WTC11 (cell line): ENCODE results near the gene RND3. TPM values are rescaled to one million over a fixed set of nuclear protein-coding genes. Genes with fewer than 3 reads are reported as not detected.

Experiments
- ATAC-seq: fragments of 200-7000 bp; cut with Tn5 transposase; 2 replicates; pipeline ENCODE4 v1.10.0; 2021; ENCODE audit warnings: mild to moderate bottlenecking, moderate library complexity
- CTCF ChIA-PET: fragments of 300-600 bp; sonication (Branson Sonifier 250); formaldehyde crosslinking; loops from one replicate; lab custom pipeline; 2021; ENCODE audit warnings: antibody characterized with exemption; lab: Charles Lee
- POLR2A ChIA-PET: fragments of 350-600 bp; sonication (Branson Sonifier 250); formaldehyde crosslinking; loops from one replicate; lab custom pipeline; 2021; ENCODE audit warnings: antibody characterized with exemption; lab: Charles Lee
- DNase-seq: peaks from one replicate; pipeline ENCODE4 v3.0.0; 2021; ENCODE audit warnings: low spot score
- H3K27ac Mint-ChIP-seq: 2 replicates; pipeline ENCODE4 v1.8.0; 2021; ENCODE audit warnings: mixed read lengths
- H3K27me3 Mint-ChIP-seq: 2 replicates; pipeline ENCODE4 v1.8.0; 2021; ENCODE audit warnings: low read depth, mild to moderate bottlenecking, moderate library complexity, mixed read lengths
- H3K36me3 Mint-ChIP-seq: 2 replicates; pipeline ENCODE4 v1.8.0; 2021; ENCODE audit warnings: mixed read lengths
- H3K4me1 Mint-ChIP-seq: 2 replicates; pipeline ENCODE4 v1.8.0; 2022; ENCODE audit warnings: mixed read lengths
- H3K4me3 Mint-ChIP-seq: 2 replicates; pipeline ENCODE4 v1.8.0; 2021; ENCODE audit warnings: mild to moderate bottlenecking, moderate library complexity, mixed read lengths
- H3K9me3 Mint-ChIP-seq: 2 replicates; pipeline ENCODE4 v1.8.0; 2021; ENCODE audit warnings: mixed read lengths
- ATF2 ChIP-seq: sonication (generic); formaldehyde crosslinking; IDR thresholded peaks from 2 replicates; pipeline ENCODE4 v1.8.1; 2022; ENCODE audit warnings: low read depth, missing genetic modification reagents, borderline replicate concordance
- ELF4 ChIP-seq: sonication (generic); formaldehyde crosslinking; IDR thresholded peaks from 2 replicates; pipeline ENCODE4 v1.8.1; 2022; ENCODE audit warnings: low read depth, mild to moderate bottlenecking, moderate library complexity, missing genetic modification reagents
- FOXK1 ChIP-seq: sonication (generic); formaldehyde crosslinking; IDR thresholded peaks from 2 replicates; pipeline ENCODE4 v1.8.0; 2022; ENCODE audit warnings: mild to moderate bottlenecking, moderate library complexity, missing genetic modification reagents
- FOXP4 ChIP-seq: sonication (generic); formaldehyde crosslinking; IDR thresholded peaks from 2 replicates; pipeline ENCODE4 v1.8.0; 2022; ENCODE audit warnings: mild to moderate bottlenecking, missing genetic modification reagents
- GTF2I ChIP-seq: fragments of 250-450 bp; sonication (Bioruptor Pico); conservative IDR thresholded peaks from 2 replicates; pipeline ENCODE4 v1.4.0; 2021; ENCODE audit warnings: mild to moderate bottlenecking
- HMGXB4 ChIP-seq: sonication (generic); formaldehyde crosslinking; IDR thresholded peaks from 2 replicates; pipeline ENCODE4 v1.8.1; 2023; ENCODE audit warnings: mild to moderate bottlenecking, moderate library complexity, missing genetic modification reagents
- KAT7 ChIP-seq: sonication (generic); formaldehyde crosslinking; IDR thresholded peaks from 2 replicates; pipeline ENCODE4 v1.8.1; 2023; ENCODE audit warnings: missing genetic modification reagents, mild to moderate bottlenecking, borderline replicate concordance
- MYBL2 ChIP-seq: sonication (generic); formaldehyde crosslinking; IDR thresholded peaks from 2 replicates; pipeline ENCODE4 v1.8.1; 2023; ENCODE audit warnings: mild to moderate bottlenecking, moderate library complexity, missing genetic modification reagents
- NFE2L1 ChIP-seq: sonication (generic); formaldehyde crosslinking; IDR thresholded peaks from 2 replicates; pipeline ENCODE4 v1.8.1; 2023; ENCODE audit warnings: missing genetic modification reagents
- NR2C2 ChIP-seq: sonication (generic); formaldehyde crosslinking; IDR thresholded peaks from 2 replicates; pipeline ENCODE4 v1.8.0; 2022; ENCODE audit warnings: mild to moderate bottlenecking, missing genetic modification reagents
- NR3C1 ChIP-seq: sonication (generic); formaldehyde crosslinking; conservative IDR thresholded peaks from 2 replicates; pipeline ENCODE4 v1.8.1; 2023; ENCODE audit warnings: low read depth, mild to moderate bottlenecking, missing genetic modification reagents
- PRRX2 ChIP-seq: fragments of 250-450 bp; sonication (Bioruptor Pico); IDR thresholded peaks from 2 replicates; pipeline ENCODE4 v1.8.0; 2021; ENCODE audit warnings: mild to moderate bottlenecking
- SMAD3 ChIP-seq: sonication (generic); formaldehyde crosslinking; IDR thresholded peaks from 2 replicates; pipeline ENCODE4 v1.8.0; 2022; ENCODE audit warnings: missing genetic modification reagents, mild to moderate bottlenecking, borderline replicate concordance
- SP1 ChIP-seq: sonication (generic); formaldehyde crosslinking; conservative IDR thresholded peaks from 2 replicates; pipeline ENCODE4 v1.8.1; 2022; ENCODE audit warnings: missing genetic modification reagents
- STAT6 ChIP-seq: sonication (generic); formaldehyde crosslinking; conservative IDR thresholded peaks from 2 replicates; pipeline ENCODE4 v1.8.1; 2023; ENCODE audit warnings: mild to moderate bottlenecking, low read depth, missing genetic modification reagents, moderate library complexity
- TEAD1 ChIP-seq: sonication (generic); formaldehyde crosslinking; IDR thresholded peaks from 2 replicates; pipeline ENCODE4 v1.8.0; 2022; ENCODE audit warnings: mild to moderate bottlenecking, missing genetic modification reagents
- TEAD4 ChIP-seq: sonication (generic); formaldehyde crosslinking; IDR thresholded peaks from 2 replicates; pipeline ENCODE4 v1.8.0; 2022; ENCODE audit warnings: mild to moderate bottlenecking, missing genetic modification reagents
- ZBTB43 ChIP-seq: sonication (generic); formaldehyde crosslinking; IDR thresholded peaks from 2 replicates; pipeline ENCODE4 v1.8.1; 2023; ENCODE audit warnings: mild to moderate bottlenecking, missing genetic modification reagents
- ZNF121 ChIP-seq: sonication (generic); formaldehyde crosslinking; IDR thresholded peaks from 2 replicates; pipeline ENCODE4 v1.8.0; 2023; ENCODE audit warnings: missing genetic modification reagents
- ZNF263 ChIP-seq: sonication (generic); formaldehyde crosslinking; IDR thresholded peaks from 2 replicates; pipeline ENCODE4 v1.8.1; 2022; ENCODE audit warnings: low read depth, mild to moderate bottlenecking, moderate library complexity, missing genetic modification reagents
- total RNA-seq: library from RNA; stranded (reverse); gene quantifications from 3 replicates; pipeline ENCODE4 v1.2.3, GENCODE V29; 2021

The RND3 gene
- total RNA-seq, 1 experiment from 2014 or later = 64.4 TPM

- POLR2A ChIA-PET = no interaction called here
- H3K4me3 Mint-ChIP-seq = no peak overlapping the region
- no peaks in the 10 kb centered on the region for H3K27me3 Mint-ChIP-seq
- H3K4me1 Mint-ChIP-seq = 0 out of 2 replicates have a peak, but pooled peaks cover 4% of the 10 kb centered on the region
- TF ChIP-seq PRRX2 (CRISPR knock-in tag) (no peak), ZNF121 (CRISPR knock-in tag) (no peak), ATF2 (CRISPR knock-in tag) (no peak), ZBTB43 (no peak), ELF4 (CRISPR knock-in tag) (no peak)
- DNase-seq (no peak), ATAC-seq (no peak)
- H3K36me3 Mint-ChIP-seq = peaks cover 9% of the 10 kb centered on the region
- no peak overlapping the region for H3K27ac Mint-ChIP-seq
- CTCF ChIA-PET = no interaction called here
- H3K9me3 Mint-ChIP-seq = no peaks in the 10 kb centered on the region
Observed at GRCh38 chr2:150490466-150490865, 3.0 kb upstream of the RND3 start.

GRCh38 chr2:150486539-150487484 is 655 bp downstream of the RND3 start:
- ChIA-PET CTCF (interaction anchor here (1.0 kb wide), 1 partner anchor 752 kb away, joined by 3 read pairs; no protein-coding TSS in a partner anchor), POLR2A (interaction anchor here (0.6 kb wide), 1 partner anchor 439 kb away, joined by 4 read pairs; no protein-coding TSS in a partner anchor)
- peaks cover 35% of the 10 kb centered on the region for H3K4me1 Mint-ChIP-seq
- DNase-seq = peak; percentile 22
- ATAC-seq = no peak
- no peaks in the 10 kb centered on the region for H3K27me3 Mint-ChIP-seq
- peak overlapping the region; percentile 97 for H3K4me3 Mint-ChIP-seq
- no peaks in the 10 kb centered on the region for H3K9me3 Mint-ChIP-seq
- H3K27ac Mint-ChIP-seq = peak overlapping the region; percentile 96
- peaks cover 35% of the 10 kb centered on the region for H3K36me3 Mint-ChIP-seq
- no peak; the same call in 1 of the 2 replicates for TF ChIP-seq SP1

- ATAC-seq (peak; percentile 7), DNase-seq (peak; percentile 67)
- peak overlapping the region; percentile 97 for H3K4me3 Mint-ChIP-seq
- ChIA-PET CTCF (interaction anchor here (1.0 to 1.3 kb wide), 2 partner anchors 753 to 887 kb away, joined by 3 to 4 read pairs; no protein-coding TSS in a partner anchor), POLR2A (interaction anchor here (0.9 to 1.1 kb wide), 2 partner anchors 9 to 75 kb away, joined by 3 read pairs; no protein-coding TSS in a partner anchor)
- peak overlapping the region; percentile 96 for H3K27ac Mint-ChIP-seq
- H3K36me3 Mint-ChIP-seq = peaks cover 37% of the 10 kb centered on the region
- no peaks in the 10 kb centered on the region for H3K27me3 Mint-ChIP-seq
- no peaks in the 10 kb centered on the region for H3K9me3 Mint-ChIP-seq
- peaks cover 43% of the 10 kb centered on the region for H3K4me1 Mint-ChIP-seq
- TF ChIP-seq KAT7 (CRISPR knock-in tag) = peak; percentile 92; the same call in 1 of the 2 replicates
- TF ChIP-seq SMAD3 = 0 out of 2 replicates have a peak, but pooled peaks have one; percentile 20
- TF ChIP-seq HMGXB4 = 0 out of 2 replicates have a peak, but pooled peaks have one; percentile 40
- TF ChIP-seq NFE2L1 (CRISPR knock-in tag) = no peak
- 0 out of 2 replicates have a peak, but pooled peaks have one; percentile 38 for TF ChIP-seq ZNF263 (CRISPR knock-in tag)
- no peak for TF ChIP-seq TEAD4 (CRISPR knock-in tag)
- TF ChIP-seq FOXP4 = no peak
- TF ChIP-seq TEAD1 = peak; percentile 47; the same call in 1 of the 2 replicates
- TF ChIP-seq STAT6 = no peak
- no peak for TF ChIP-seq PRRX2 (CRISPR knock-in tag)
- no peak for TF ChIP-seq ELF4 (CRISPR knock-in tag)
- no peak for TF ChIP-seq NR3C1
- no peak for TF ChIP-seq NR2C2 (CRISPR knock-in tag)
- no peak for TF ChIP-seq MYBL2 (CRISPR knock-in tag)
- TF ChIP-seq FOXK1 (CRISPR knock-in tag) = no peak
- TF ChIP-seq GTF2I = no peak
Observed at GRCh38 chr2:150485871-150486538, 1.5 kb downstream of the RND3 start.
